ENCODE results near the gene RAB20. TPM values are rescaled to one million over a fixed set of nuclear protein-coding genes. Genes with fewer than 3 reads are reported as not detected.
A peak's percentile ranks its signal among the peaks of the same experiment; 100 is the strongest.

RAB20 gene
- total RNA-seq, 1 donor from 2014 or later = 10.0 TPM

DNA sequence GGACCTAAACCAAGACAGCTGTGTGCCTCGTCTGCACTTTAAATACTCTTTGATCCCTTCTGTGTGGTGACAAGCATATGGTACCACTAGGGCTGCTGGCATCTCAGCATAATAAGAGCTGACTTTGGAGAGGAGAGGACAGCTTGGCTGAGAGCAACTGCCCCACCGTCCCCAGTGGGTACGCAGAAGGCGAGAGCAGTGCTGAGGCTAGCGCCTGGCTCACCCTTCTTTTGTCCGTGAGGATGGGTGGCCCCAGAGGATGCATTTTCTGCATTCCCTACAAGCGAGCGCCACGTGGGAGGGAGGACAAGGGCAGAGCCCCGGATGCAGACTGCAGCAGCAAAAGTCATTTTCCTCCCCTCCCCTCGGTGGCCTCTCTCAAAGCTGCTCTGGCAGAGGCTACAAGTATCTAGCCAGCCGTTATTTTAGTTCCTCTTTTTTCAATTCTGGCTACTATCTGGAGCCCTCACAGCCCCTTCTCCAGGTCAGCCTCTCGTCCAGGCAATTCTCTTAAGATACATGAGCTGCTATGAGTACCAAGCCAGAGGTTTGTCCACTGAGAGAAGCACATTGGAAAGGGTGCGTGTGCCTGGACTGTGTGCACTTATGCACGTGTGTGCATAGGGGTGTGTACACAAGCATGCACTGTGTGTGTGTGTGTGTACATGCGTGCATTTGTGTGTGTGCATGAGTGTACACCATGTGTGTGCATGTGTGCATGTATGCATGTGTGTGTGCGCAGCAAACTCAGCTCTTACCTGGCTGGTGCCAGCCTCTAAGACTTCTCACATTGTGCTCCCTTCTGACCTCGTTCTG is 51.3 kb downstream of the RAB20 start:
- Mint-ChIP-seq H3K4me1 (ENCODE audit: unreplicated experiment) (peaks cover 32% of the 10 kb centered on the region), H3K36me3 (ENCODE audit: unreplicated experiment) (peaks cover 70% of the 10 kb centered on the region), H3K9me3 (ENCODE audit: unreplicated experiment) (no peaks in the 10 kb centered on the region), H3K27me3 (ENCODE audit: unreplicated experiment) (no peaks in the 10 kb centered on the region), H3K27ac (ENCODE audit: unreplicated experiment) (peak overlapping the region; percentile 34), H3K4me3 (ENCODE audit: unreplicated experiment) (no peak overlapping the region)
- TF ChIP-seq, protein P1, sequence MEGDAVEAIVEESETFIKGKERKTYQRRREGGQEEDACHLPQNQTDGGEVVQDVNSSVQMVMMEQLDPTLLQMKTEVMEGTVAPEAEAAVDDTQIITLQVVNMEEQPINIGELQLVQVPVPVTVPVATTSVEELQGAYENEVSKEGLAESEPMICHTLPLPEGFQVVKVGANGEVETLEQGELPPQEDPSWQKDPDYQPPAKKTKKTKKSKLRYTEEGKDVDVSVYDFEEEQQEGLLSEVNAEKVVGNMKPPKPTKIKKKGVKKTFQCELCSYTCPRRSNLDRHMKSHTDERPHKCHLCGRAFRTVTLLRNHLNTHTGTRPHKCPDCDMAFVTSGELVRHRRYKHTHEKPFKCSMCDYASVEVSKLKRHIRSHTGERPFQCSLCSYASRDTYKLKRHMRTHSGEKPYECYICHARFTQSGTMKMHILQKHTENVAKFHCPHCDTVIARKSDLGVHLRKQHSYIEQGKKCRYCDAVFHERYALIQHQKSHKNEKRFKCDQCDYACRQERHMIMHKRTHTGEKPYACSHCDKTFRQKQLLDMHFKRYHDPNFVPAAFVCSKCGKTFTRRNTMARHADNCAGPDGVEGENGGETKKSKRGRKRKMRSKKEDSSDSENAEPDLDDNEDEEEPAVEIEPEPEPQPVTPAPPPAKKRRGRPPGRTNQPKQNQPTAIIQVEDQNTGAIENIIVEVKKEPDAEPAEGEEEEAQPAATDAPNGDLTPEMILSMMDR (IDR thresholded peaks at IDR 0.05) = no peak
- no peak for DNase-seq (ENCODE audit: extremely low spot score, unreplicated experiment)

DNA sequence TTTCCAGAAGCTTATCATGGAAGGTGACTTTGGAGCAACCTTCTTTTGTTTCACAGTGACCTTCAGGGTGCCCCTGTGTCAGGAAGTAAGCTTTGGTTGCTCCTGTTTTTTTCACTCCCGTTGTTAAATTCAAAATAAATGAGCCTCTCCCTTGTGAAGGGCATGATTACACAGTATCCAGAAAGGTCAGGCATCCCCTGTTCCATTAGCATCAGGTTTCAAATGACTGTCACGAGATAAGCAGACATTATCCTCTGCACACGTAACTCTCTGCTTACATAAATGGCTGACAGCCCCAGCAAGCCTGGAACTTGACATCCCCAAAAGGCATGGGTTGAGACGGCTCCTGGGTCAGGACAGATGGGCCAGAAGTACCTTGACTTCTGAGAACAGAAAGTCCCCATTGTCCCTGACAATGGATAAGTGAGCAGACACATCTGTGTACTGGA is 52.0 kb downstream of the RAB20 start:
- Mint-ChIP-seq H3K27ac (ENCODE audit: unreplicated experiment) (peak overlapping the region; percentile 34), H3K27me3 (ENCODE audit: unreplicated experiment) (no peaks in the 10 kb centered on the region), H3K4me3 (ENCODE audit: unreplicated experiment) (no peak overlapping the region), H3K4me1 (ENCODE audit: unreplicated experiment) (peaks cover 32% of the 10 kb centered on the region), H3K36me3 (ENCODE audit: unreplicated experiment) (peaks cover 63% of the 10 kb centered on the region), H3K9me3 (ENCODE audit: unreplicated experiment) (no peaks in the 10 kb centered on the region)
- no peak for DNase-seq (ENCODE audit: extremely low spot score, unreplicated experiment)
- TF ChIP-seq, protein P1 (IDR thresholded peaks at IDR 0.05) = no peak

DNA sequence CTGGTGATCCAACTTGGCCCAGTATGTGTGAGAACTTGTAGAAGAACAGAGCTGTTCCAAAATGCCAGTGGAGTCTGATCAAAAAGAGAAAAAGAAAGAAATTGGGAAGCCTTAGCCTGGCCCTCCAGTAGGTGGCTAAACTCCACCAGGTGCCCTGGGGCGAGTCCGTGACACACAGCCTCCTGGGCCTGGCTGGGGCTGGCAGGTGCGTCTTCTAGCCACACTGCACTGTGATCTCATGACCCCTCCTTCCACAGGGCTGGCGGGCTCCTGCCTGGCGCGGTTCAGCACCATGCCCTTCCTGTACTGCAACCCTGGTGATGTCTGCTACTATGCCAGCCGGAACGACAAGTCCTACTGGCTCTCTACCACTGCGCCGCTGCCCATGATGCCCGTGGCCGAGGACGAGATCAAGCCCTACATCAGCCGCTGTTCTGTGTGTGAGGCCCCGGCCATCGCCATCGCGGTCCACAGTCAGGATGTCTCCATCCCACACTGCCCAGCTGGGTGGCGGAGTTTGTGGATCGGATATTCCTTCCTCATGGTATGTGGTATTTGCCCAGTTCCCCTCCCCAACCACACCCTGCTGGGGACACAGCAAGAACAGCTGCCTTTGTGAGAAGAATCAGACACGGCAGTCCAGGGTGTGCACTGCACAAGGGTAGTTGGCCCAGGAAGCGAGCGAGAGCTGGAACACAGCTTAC is 53.7 kb downstream of the RAB20 start:
- TF ChIP-seq, protein P1 (IDR thresholded peaks at IDR 0.05) = no peak
- no peak for DNase-seq (ENCODE audit: extremely low spot score, unreplicated experiment)
- Mint-ChIP-seq H3K4me3 (ENCODE audit: unreplicated experiment) (no peak overlapping the region), H3K27me3 (ENCODE audit: unreplicated experiment) (no peaks in the 10 kb centered on the region), H3K4me1 (ENCODE audit: unreplicated experiment) (peaks cover 32% of the 10 kb centered on the region), H3K27ac (ENCODE audit: unreplicated experiment) (peak overlapping the region; percentile 60), H3K36me3 (ENCODE audit: unreplicated experiment) (peaks cover 62% of the 10 kb centered on the region), H3K9me3 (ENCODE audit: unreplicated experiment) (no peaks in the 10 kb centered on the region)

DNA sequence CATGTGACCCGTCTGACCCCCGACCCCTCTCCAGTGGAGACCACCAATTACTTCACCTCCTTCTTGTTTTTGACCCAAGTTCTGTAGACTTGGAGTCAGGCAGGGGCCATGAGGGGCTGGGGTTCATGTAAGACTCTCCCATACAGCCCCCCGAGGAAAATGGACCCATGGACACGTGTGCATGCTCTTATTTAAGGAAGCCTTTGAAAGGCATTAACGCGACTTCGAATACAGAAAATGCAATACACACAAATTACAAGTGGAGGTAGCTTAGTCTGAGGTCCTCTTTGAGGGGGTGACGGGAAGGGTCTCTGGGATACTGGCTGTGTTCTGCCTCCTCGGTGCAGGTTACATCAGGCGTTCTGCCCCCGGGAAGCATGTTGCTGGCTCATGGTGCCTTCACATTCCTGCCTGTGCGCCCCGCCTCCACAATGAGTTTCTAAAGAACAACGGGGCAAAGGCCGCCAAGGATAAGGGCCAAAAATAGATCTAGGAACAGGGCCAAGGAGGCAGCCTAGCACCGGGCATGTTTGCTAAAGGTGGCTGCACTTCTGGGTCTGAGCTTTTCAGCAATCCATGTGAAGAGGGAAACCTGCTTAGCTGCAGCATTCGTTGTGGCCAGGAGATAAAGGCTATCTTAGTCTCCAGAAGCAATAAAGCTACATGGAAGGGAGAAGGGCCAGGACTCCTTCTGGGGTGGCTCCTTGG is 54.5 kb downstream of the RAB20 start:
- peaks cover 64% of the 10 kb centered on the region for H3K36me3 Mint-ChIP-seq (ENCODE audit: unreplicated experiment)
- H3K4me3 Mint-ChIP-seq (ENCODE audit: unreplicated experiment) = no peak overlapping the region
- peaks cover 32% of the 10 kb centered on the region for H3K4me1 Mint-ChIP-seq (ENCODE audit: unreplicated experiment)

More for the DNA sequence above, 54.5 kb downstream of the RAB20 start:
- Mint-ChIP-seq H3K9me3 (ENCODE audit: unreplicated experiment) (no peaks in the 10 kb centered on the region), H3K27me3 (ENCODE audit: unreplicated experiment) (no peaks in the 10 kb centered on the region), H3K27ac (ENCODE audit: unreplicated experiment) (peak overlapping the region; percentile 60)
- TF ChIP-seq, protein P1 (IDR thresholded peaks at IDR 0.05) = no peak
- DNase-seq (ENCODE audit: extremely low spot score, unreplicated experiment) = no peak
